OCI-LY1 (cell line): ENCODE results near the gene ACTC1.

Experiments
- CTCF ChIP-seq: fragments of 200-600 bp; sonication (generic), shearing (Covaris generic); IDR thresholded peaks from 2 replicates; pipeline ENCODE4 v1.5.1; 2017; ENCODE audit warnings: mild to moderate bottlenecking, antibody characterized with exemption, low read length, moderate library complexity, mixed read lengths
- EZH2 ChIP-seq: fragments of 200-600 bp; sonication (generic), shearing (Covaris generic); IDR thresholded peaks from 2 replicates; pipeline ENCODE4 v1.8.0; 2017; ENCODE audit warnings: borderline replicate concordance, mixed run types, mild to moderate bottlenecking, antibody characterized with exemption, low read length, moderate library complexity, mixed read lengths

GRCh38 chr15:34757262-34757661 lies 38.1 kb downstream of the ACTC1 start:
- TF ChIP-seq CTCF (no peak), EZH2 (no peak)
